Measurements from ENCODE around the gene FOCAD.

FOCAD gene

GRCh38 chr9:20683351-20684034 lies 566 bp upstream of the FOCAD start:
- peak; percentile 33 for DNase-seq

GRCh38 chr9:20684875-20685696 lies 1.0 kb downstream of the FOCAD start:
- peak; percentile 60 for DNase-seq

- DNase-seq = no peak
Measured at GRCh38 chr9:20685769-20686168, 1.7 kb downstream of the FOCAD start.

GRCh38 chr9:20689833-20690232 lies 5.8 kb downstream of the FOCAD start:
- DNase-seq = no peak

- DNase-seq = no peak
Measured at GRCh38 chr9:20692554-20692953, 8.5 kb downstream of the FOCAD start.

- DNase-seq = no peak
Measured at GRCh38 chr9:20693068-20693467, 9.0 kb downstream of the FOCAD start.

GRCh38 chr9:20694248-20694647 lies 10.2 kb downstream of the FOCAD start:
- no peak for DNase-seq

GRCh38 chr9:20697021-20697719 lies 13.1 kb downstream of the FOCAD start:
- no peak for DNase-seq

GRCh38 chr9:20698782-20699181 lies 14.7 kb downstream of the FOCAD start:
- DNase-seq = no peak

- no peak for DNase-seq
Measured at GRCh38 chr9:20701060-20701459, 17.0 kb downstream of the FOCAD start.

- no peak for DNase-seq
Measured at GRCh38 chr9:20702570-20702969, 18.5 kb downstream of the FOCAD start.

GRCh38 chr9:20703146-20703545 lies 19.1 kb downstream of the FOCAD start:
- no peak for DNase-seq

GRCh38 chr9:20707708-20708107 lies 23.6 kb downstream of the FOCAD start:
- no peak for DNase-seq

- no peak for DNase-seq
Measured at GRCh38 chr9:20713172-20713571, 29.1 kb downstream of the FOCAD start.

- DNase-seq = no peak
Measured at GRCh38 chr9:20714442-20715415, 30.7 kb downstream of the FOCAD start.

- DNase-seq = peak; percentile 9
Measured at GRCh38 chr9:20722221-20722620, 38.2 kb downstream of the FOCAD start.

- DNase-seq = no peak
Measured at GRCh38 chr9:20725675-20726074, 41.6 kb downstream of the FOCAD start.

- no peak for DNase-seq
Measured at GRCh38 chr9:20726144-20726543, 42.1 kb downstream of the FOCAD start.

- DNase-seq = peak; percentile 22
Measured at GRCh38 chr9:20728493-20729220, 44.6 kb downstream of the FOCAD start.

GRCh38 chr9:20729523-20729922 lies 45.5 kb downstream of the FOCAD start:
- peak; percentile 6 for DNase-seq

- DNase-seq = peak; percentile 35
Measured at GRCh38 chr9:20732118-20732517, 48.1 kb downstream of the FOCAD start.

- DNase-seq = no peak
Measured at GRCh38 chr9:20734275-20734674, 50.2 kb downstream of the FOCAD start.

All from fibroblast of skin of back (primary cell).